ENCODE data around the gene EVPLL.
"Not testable (repeated sequence)": the region's sequence is repeated elsewhere in the genome, so short reads cannot be mapped to it uniquely, and the experiment has no call there.

Gene EVPLL

GRCh38 chr17:18425593-18425992 is 48.0 kb downstream of the EVPLL start:
- DNase-seq, result not testable (repeated sequence)

GRCh38 chr17:18426639-18427038 is 49.1 kb downstream of the EVPLL start:
- not testable (repeated sequence) for DNase-seq

GRCh38 chr17:18432206-18432605 is 54.6 kb downstream of the EVPLL start:
- not testable (repeated sequence) for DNase-seq

Data from right kidney (tissue), 1 donor.